Mesenchymal stem cell (in vitro differentiated cells and primary cell): ENCODE results near the gene ACACA.
A peak's percentile ranks its signal among the peaks of the same experiment; 100 is the strongest.

Experiments
- DNase-seq: peaks from one replicate; pipeline ENCODE4 v3.0.0-alpha.2; 2013
- H2AFZ ChIP-seq: one replicate; pipeline ENCODE4 v1.6.1; 2013; ENCODE audit warnings: low read depth, mild to moderate bottlenecking, control low read depth, inconsistent platforms, low read length, moderate library complexity
- H2AK5ac ChIP-seq: 2 replicates; pipeline ENCODE4 v1.6.1; 2013; ENCODE audit warnings: low read length, moderate library complexity, mild to moderate bottlenecking, inconsistent platforms; ENCODE audit not compliant: severe bottlenecking
- H2BK120ac ChIP-seq: one replicate; pipeline ENCODE4 v1.6.1; 2013; ENCODE audit warnings: low read depth, mild to moderate bottlenecking, inconsistent platforms, low read length, moderate library complexity
- H2BK12ac ChIP-seq, 2 experiments: one replicate each; pipeline ENCODE4 v1.6.1; 2013; ENCODE audit warnings: inconsistent platforms in 2 of 2, low read length in 2 of 2, mild to moderate bottlenecking in 2 of 2, moderate library complexity in 2 of 2, control low read depth in 1 of 2
- H2BK15ac ChIP-seq: one replicate; pipeline ENCODE4 v1.6.1; 2013; ENCODE audit warnings: mild to moderate bottlenecking, low read depth, inconsistent platforms; ENCODE audit not compliant: poor library complexity, severe bottlenecking
- H2BK5ac ChIP-seq: 2 replicates; pipeline ENCODE4 v1.6.1; 2013; ENCODE audit warnings: low read depth, mild to moderate bottlenecking, low read length, control low read depth, inconsistent platforms; ENCODE audit not compliant: poor library complexity, severe bottlenecking
- H3K14ac ChIP-seq, 2 experiments: one replicate each; pipeline ENCODE4 v1.6.1; 2013; ENCODE audit warnings: inconsistent platforms in 2 of 2, low read length in 2 of 2, control low read depth in 1 of 2, mild to moderate bottlenecking in 1 of 2, moderate library complexity in 1 of 2
- H3K18ac ChIP-seq, 2 experiments: one replicate each; pipeline ENCODE4 v1.6.1; 2013; ENCODE audit warnings: inconsistent platforms in 2 of 2, low read length in 2 of 2, control low read depth in 1 of 2, low read depth in 1 of 2, mild to moderate bottlenecking in 1 of 2
- H3K23ac ChIP-seq, 2 experiments: one replicate each; pipeline ENCODE4 v1.6.1; 2013; ENCODE audit warnings: inconsistent platforms in 2 of 2, low read length in 2 of 2, mild to moderate bottlenecking in 2 of 2, moderate library complexity in 2 of 2, control low read depth in 1 of 2
- H3K27ac ChIP-seq: 2 replicates; pipeline ENCODE4 v1.5.1; 2013; ENCODE audit warnings: mild to moderate bottlenecking, moderate library complexity, low read length, control low read depth, inconsistent platforms; ENCODE audit not compliant: poor library complexity, severe bottlenecking
- H3K27me3 ChIP-seq, 2 experiments: 2 replicates each; pipeline versions ENCODE4 v1.6.1 to v1.7.0; 2013; ENCODE audit warnings: low read length in 2 of 2, mild to moderate bottlenecking in 2 of 2, moderate library complexity in 2 of 2, control low read depth in 1 of 2, inconsistent platforms in 1 of 2; ENCODE audit not compliant: control insufficient read depth in 1 of 2, insufficient read depth in 1 of 2
- H3K36me3 ChIP-seq, 2 experiments: 2 replicates each; pipeline versions ENCODE4 v1.6.1 to v1.7.0; 2013; ENCODE audit warnings: low read length in 2 of 2, control low read depth in 1 of 2, inconsistent platforms in 1 of 2, low read depth in 1 of 2, mild to moderate bottlenecking in 1 of 2; ENCODE audit not compliant: insufficient read depth in 2 of 2, control insufficient read depth in 1 of 2
- H3K4ac ChIP-seq, 2 experiments: one replicate each; pipeline ENCODE4 v1.6.1; 2013; ENCODE audit warnings: inconsistent platforms in 2 of 2, low read length in 2 of 2, mild to moderate bottlenecking in 2 of 2, moderate library complexity in 2 of 2, control low read depth in 1 of 2, low read depth in 1 of 2
- H3K4me1 ChIP-seq: 2 replicates; pipeline ENCODE4 v1.6.1; 2013; ENCODE audit warnings: low read depth, low read length, control low read depth; ENCODE audit not compliant: control insufficient read depth, insufficient read depth
- H3K4me2 ChIP-seq: 2 replicates; pipeline ENCODE4 v1.6.1; 2013; ENCODE audit warnings: low read length, mild to moderate bottlenecking, inconsistent platforms; ENCODE audit not compliant: poor library complexity, severe bottlenecking
- H3K4me3 ChIP-seq, 2 experiments: 2 replicates each; pipeline versions ENCODE4 v1.5.1 to v1.7.0; 2013; ENCODE audit warnings: low read length in 2 of 2, mild to moderate bottlenecking in 2 of 2, control low read depth in 1 of 2, low read depth in 1 of 2; ENCODE audit not compliant: insufficient read depth in 1 of 2
- H3K79me1 ChIP-seq: replicated peaks from 2 replicates; pipeline ENCODE4 v1.6.1; 2013; ENCODE audit warnings: mild to moderate bottlenecking, control low read depth, low read length, inconsistent platforms; ENCODE audit not compliant: poor library complexity, severe bottlenecking
- H3K9ac ChIP-seq: 2 replicates; pipeline ENCODE4 v1.7.0; 2013; ENCODE audit warnings: mild to moderate bottlenecking, low read length, moderate library complexity
- H3K9me3 ChIP-seq: 2 replicates; pipeline ENCODE4 v1.7.0; 2013; ENCODE audit warnings: mild to moderate bottlenecking, low read length; ENCODE audit not compliant: control insufficient read depth
- H4K8ac ChIP-seq: one replicate; pipeline ENCODE4 v1.6.1; 2013; ENCODE audit warnings: inconsistent platforms, mild to moderate bottlenecking, low read length, moderate library complexity
- H4K91ac ChIP-seq: one replicate; pipeline ENCODE4 v1.6.1; 2013; ENCODE audit warnings: mild to moderate bottlenecking, low read length, inconsistent platforms
- WGBS: methylation state at CpG from one replicate; pipeline ENCODE4 v1.1.7; 2013; ENCODE audit warnings: mixed read lengths; 5-methylcytosine and 5-hydroxymethylcytosine counted together

ACACA gene

DNA sequence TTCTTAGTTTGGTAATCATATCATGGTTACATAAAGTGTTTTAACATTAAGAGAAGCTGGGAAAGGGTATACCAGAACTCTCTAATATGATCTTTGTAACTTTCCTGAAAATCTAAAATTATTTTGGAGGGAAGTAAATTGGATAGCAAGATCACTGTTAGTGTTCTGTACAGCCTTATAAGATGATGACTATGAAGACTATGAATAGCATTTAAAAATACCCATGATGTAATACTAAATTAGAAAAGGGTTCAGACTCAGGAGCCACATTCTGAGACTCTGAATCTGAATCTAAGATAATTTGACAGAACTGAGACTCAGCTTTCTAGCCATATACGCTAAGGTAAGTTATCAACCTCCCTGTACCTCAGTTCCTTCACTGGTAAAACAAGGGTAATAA is 238.9 kb downstream of the ACACA start:
- Histone ChIP-seq H3K4me1 (no peaks in the 10 kb centered on the region), H3K27me3 (no peaks in the 10 kb centered on the region), H3K4ac (no peak overlapping the region), H3K4me3 (no peak overlapping the region), H4K91ac (no peak overlapping the region), H2BK5ac (no peak overlapping the region), H2BK15ac (no peak overlapping the region), H3K36me3 (peaks cover 2 to 33% of the 10 kb centered on the region in 2 experiments), H3K9ac (no peak overlapping the region), H3K27ac (no peak overlapping the region), H2AK5ac (no peak overlapping the region), H2BK120ac (no peak overlapping the region), H3K4me2 (no peak overlapping the region), H2AFZ (no peak overlapping the region), H3K18ac (no peak overlapping the region), H3K23ac (no peak overlapping the region), H4K8ac (no peak overlapping the region), H2BK12ac (no peak overlapping the region), H3K79me1 (peaks cover 6% of the 10 kb centered on the region), H3K9me3 (no peaks in the 10 kb centered on the region), H3K14ac (no peak overlapping the region)
- 100% methylated on average over 1 of the region's 1 CpG for WGBS
- no peak for DNase-seq

DNA sequence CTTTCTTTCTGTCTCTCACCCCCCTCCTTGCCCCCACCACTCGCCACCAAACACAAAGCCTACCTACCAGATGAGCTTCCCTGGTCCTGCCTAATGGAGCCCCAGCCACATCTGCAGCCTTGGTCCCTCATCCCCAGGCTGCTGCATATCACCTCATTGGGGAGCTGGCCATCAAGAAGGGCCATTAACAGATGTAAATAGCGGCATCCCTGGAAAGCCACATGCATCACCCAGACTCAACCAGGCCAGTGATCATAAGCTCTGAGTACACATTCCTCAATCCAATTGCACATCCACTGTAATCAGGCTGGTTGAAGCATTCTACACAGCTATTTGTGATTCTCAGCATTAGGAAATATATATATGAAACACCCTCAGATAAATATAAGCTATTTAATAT is 242.6 kb downstream of the ACACA start:
- H2AK5ac ChIP-seq: no peak overlapping the region
- no peaks in the 10 kb centered on the region for H3K9me3 ChIP-seq
- H3K4ac ChIP-seq: no peak overlapping the region
- H3K27me3 ChIP-seq: no peaks in the 10 kb centered on the region
- no peak overlapping the region for H3K4me3 ChIP-seq
- WGBS: 95% methylated on average over 2 of the region's 2 CpGs
- no peaks in the 10 kb centered on the region for H3K4me1 ChIP-seq
- no peak overlapping the region for H4K91ac ChIP-seq
- H2AFZ ChIP-seq: no peak overlapping the region
- no peak overlapping the region for H2BK120ac ChIP-seq
- no peak overlapping the region for H3K14ac ChIP-seq
- no peak overlapping the region for H3K18ac ChIP-seq
- H3K4me2 ChIP-seq: no peak overlapping the region
- no peak for DNase-seq
- H3K9ac ChIP-seq: no peak overlapping the region
- H2BK12ac ChIP-seq: no peak overlapping the region
- H2BK15ac ChIP-seq: no peak overlapping the region
- peaks cover 4 to 54% of the 10 kb centered on the region in 2 experiments for H3K36me3 ChIP-seq
- no peak overlapping the region for H2BK5ac ChIP-seq
- no peak overlapping the region for H3K27ac ChIP-seq
- H3K23ac ChIP-seq: no peak overlapping the region
- peaks cover 9% of the 10 kb centered on the region for H3K79me1 ChIP-seq
- H4K8ac ChIP-seq: no peak overlapping the region

DNA sequence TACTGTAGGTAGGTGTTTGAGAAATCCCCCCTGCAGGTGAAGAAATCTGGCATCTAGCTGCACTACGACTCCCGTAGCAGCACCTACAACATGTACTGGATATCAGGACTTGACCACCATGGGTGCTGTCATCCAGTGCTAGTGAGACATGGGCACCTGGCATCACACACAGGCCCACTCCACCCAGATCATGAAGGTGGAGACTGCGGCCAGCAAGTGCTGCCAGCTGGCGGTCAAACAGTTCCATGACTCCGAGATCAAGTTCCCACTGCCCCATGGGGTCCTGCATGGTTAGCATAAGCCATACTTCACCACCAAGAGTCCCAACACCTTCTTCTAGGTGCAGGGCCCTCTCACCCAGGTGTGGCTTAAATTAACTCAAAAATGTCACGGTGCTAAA is 243.8 kb downstream of the ACACA start:
- Histone ChIP-seq H3K36me3 (peaks cover 10 to 62% of the 10 kb centered on the region in 2 experiments), H3K4me1 (no peaks in the 10 kb centered on the region), H4K8ac (no peak overlapping the region), H3K27me3 (no peaks in the 10 kb centered on the region), H2BK12ac (no peak overlapping the region), H3K4me2 (no peak overlapping the region), H3K14ac (no peak overlapping the region), H2AFZ (no peak overlapping the region), H3K9ac (no peak overlapping the region), H3K4ac (no peak overlapping the region), H3K79me1 (peaks cover 11% of the 10 kb centered on the region), H2AK5ac (no peak overlapping the region), H3K9me3 (no peaks in the 10 kb centered on the region), H3K23ac (no peak overlapping the region), H2BK5ac (no peak overlapping the region), H2BK15ac (no peak overlapping the region), H3K4me3 (no peak overlapping the region), H2BK120ac (no peak overlapping the region), H4K91ac (no peak overlapping the region), H3K18ac (no peak overlapping the region), H3K27ac (no peak overlapping the region)
- WGBS: 95% methylated on average over 6 of the region's 6 CpGs
- DNase-seq: no peak

DNA sequence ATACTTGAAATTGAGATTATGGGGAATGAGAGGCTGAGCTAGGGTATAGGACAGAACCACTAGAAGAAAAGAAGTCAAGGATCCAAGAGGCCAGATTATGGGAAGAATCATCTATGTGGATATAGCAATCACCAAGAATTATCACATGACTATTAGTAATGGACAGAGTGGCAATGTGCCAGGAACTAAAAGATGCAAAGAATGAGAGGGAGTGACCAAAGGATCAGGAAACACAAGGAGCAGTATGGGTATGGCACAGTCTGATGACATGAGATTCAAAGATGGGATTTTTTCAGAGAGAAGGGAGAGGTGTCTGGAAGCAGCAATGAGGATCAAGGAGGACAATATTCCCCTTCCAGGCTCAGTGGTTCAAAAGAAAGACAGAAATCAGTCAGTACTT is 245.7 kb downstream of the ACACA start:
- Histone ChIP-seq H2BK12ac (no peak overlapping the region), H3K4me1 (no peaks in the 10 kb centered on the region), H3K36me3 (peaks cover 13 to 72% of the 10 kb centered on the region in 2 experiments), H3K27ac (no peak overlapping the region), H3K18ac (no peak overlapping the region), H4K8ac (no peak overlapping the region), H3K14ac (no peak overlapping the region), H3K4ac (no peak overlapping the region), H3K4me3 (no peak overlapping the region), H3K79me1 (peaks cover 14% of the 10 kb centered on the region), H3K9ac (no peak overlapping the region), H3K27me3 (no peaks in the 10 kb centered on the region), H4K91ac (no peak overlapping the region), H2AK5ac (no peak overlapping the region), H3K4me2 (no peak overlapping the region), H3K23ac (no peak overlapping the region), H2BK15ac (no peak overlapping the region), H3K9me3 (no peaks in the 10 kb centered on the region), H2BK120ac (no peak overlapping the region), H2AFZ (no peak overlapping the region), H2BK5ac (no peak overlapping the region)
- DNase-seq: peak; percentile 62
